ENCODE results near the gene CLIC5.

Gene CLIC5

DNA sequence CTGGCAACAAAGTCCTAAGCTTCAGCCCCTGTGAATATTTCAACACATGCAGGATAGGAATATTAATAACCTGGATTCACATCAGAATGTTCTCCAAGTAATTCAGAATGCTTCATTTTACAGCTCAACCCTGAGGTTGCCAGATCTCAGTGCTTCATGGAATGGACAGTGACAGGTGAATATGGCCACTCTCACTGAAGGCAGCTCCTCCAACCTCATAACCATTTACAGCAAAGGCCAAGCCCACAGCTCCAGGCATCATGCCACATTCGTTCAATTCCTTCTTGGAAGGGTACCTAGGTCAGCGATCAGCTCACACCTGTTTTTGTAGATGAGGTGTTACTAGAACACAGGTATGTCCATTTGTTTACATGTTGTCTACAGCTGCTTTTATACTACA, 17.1 kb downstream of the CLIC5 start:
- no peak for TF ChIP-seq GATA1 (IDR thresholded peaks at IDR 0.05; ENCODE audit: low read depth, low read length)
- no peak for TF ChIP-seq POLR2A (IDR thresholded peaks at IDR 0.05; ENCODE audit: low read length)
- DNase-seq, result no peak

DNA sequence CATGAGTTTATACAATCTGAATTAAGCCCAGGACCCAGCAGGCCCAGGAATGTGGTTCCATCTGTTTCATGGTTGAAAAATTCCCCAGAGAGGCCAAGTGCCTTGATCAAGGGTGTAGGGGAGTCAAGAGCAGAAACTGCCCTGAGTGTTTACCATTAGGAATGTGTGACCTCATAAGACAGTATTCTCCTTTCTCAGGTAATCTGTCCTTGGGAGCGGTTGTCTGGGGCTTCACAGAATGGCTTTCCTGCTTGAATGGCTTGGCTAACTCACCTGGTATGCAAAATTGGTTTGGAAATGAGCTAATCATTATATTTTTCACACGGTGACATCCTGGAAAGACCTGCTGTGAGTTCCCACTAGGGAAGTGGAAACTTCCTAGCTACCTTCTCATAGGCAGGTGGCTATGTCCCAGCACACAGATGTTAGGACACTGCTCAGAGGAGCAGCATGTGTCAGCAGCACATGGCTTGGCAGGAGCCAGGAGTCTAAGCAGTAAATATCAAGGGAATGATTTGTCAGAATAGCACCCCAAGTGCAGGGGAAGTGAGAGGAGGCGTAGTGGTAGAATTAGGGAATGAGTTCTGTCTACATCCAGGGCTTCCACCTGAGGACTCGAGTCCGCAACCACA, 17.7 kb downstream of the CLIC5 start:
- TF ChIP-seq GATA1 (IDR thresholded peaks at IDR 0.05; ENCODE audit: low read depth, low read length), result no peak
- no peak for TF ChIP-seq POLR2A (IDR thresholded peaks at IDR 0.05; ENCODE audit: low read length)
- DNase-seq, result no peak

DNA sequence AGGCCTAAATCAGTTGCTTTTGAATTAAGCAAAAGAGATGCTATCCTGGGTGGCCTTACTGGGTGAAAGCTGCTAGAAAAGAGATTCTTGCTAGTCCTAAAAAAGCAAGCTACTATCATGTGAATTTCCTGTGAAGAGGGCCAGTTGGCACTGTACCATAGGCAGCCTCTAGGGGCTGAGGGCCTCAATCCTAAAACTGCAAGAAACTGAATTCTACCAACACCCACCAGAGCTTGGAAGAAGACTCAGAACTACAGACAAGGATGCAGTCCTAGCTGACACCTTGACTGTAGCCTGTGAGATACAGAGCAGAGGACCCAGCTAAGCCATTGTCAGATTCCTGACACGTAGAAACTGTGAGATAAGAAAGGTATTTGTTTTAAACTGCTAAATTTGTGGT, 24.5 kb downstream of the CLIC5 start:
- no peak for TF ChIP-seq POLR2A (IDR thresholded peaks at IDR 0.05; ENCODE audit: low read length)
- TF ChIP-seq GATA1 (IDR thresholded peaks at IDR 0.05; ENCODE audit: low read depth, low read length), result no peak
- DNase-seq, result no peak

DNA sequence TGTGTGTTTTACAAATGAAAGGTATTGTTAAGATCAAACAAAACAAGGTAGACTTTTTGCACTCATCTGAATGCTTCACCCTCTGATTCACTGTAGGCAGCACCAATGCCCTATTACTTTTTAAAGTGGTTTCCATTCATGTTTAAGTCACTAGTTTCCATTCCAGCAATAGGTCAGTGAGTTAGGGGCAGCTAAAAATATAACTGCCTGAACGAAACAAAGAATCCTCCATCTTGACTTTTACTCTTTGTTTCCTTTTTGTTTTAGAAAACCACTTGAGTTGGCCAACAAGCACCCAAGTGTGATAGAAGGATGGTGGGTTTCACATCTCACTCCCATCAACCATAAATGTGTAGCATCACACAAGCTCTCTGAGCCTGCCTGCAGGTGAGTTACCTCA, 25.5 kb downstream of the CLIC5 start:
- TF ChIP-seq POLR2A (IDR thresholded peaks at IDR 0.05; ENCODE audit: low read length), result no peak
- no peak for TF ChIP-seq GATA1 (IDR thresholded peaks at IDR 0.05; ENCODE audit: low read depth, low read length)
- no peak for DNase-seq

DNA sequence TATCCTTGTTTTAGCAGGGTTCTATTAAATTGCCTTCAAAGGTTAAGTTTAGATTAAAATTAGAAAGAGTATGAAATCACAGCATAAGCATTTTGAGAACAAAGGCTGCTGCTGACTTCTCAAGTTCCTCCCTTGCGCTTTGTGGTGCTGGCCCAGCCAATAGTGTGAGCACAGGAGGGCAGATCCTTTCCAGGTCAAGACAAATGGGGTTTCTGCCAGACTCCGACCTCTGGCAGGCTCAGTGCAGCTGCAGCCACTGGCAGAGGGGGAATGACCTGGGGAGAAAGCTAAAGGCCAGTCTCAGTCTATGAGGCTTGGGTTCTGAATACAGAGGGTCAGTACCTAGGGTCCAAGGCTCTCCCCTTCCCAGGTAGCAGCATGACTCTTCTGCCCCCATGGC, 27.0 kb downstream of the CLIC5 start:
- DNase-seq, result no peak

DNA sequence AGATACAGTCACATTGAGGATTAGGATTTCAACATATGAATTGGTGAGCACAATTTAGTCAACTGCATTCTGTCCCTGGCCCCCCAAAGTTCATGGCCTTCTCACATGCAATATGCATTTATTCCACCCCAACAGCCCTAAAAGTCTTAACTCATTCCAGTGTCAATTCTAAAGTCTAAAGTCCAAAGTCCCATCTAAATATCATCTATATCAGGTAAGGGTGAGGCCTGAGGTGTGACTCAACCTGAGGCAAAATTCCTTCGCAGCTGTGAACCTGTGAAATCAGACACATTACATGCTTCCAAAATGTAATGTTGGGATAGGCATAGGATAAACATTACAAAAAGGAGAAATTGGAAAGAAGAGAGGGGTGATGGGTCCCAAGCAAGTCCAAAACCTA, 27.8 kb downstream of the CLIC5 start:
- TF ChIP-seq GATA1 (IDR thresholded peaks at IDR 0.05; ENCODE audit: low read depth, low read length), result no peak
- TF ChIP-seq POLR2A (IDR thresholded peaks at IDR 0.05; ENCODE audit: low read length), result no peak
- DNase-seq, result no peak

More for the DNA sequence above, 27.0 kb downstream of the CLIC5 start:
- TF ChIP-seq POLR2A (IDR thresholded peaks at IDR 0.05; ENCODE audit: low read length), result no peak
- no peak for TF ChIP-seq GATA1 (IDR thresholded peaks at IDR 0.05; ENCODE audit: low read depth, low read length)

DNA sequence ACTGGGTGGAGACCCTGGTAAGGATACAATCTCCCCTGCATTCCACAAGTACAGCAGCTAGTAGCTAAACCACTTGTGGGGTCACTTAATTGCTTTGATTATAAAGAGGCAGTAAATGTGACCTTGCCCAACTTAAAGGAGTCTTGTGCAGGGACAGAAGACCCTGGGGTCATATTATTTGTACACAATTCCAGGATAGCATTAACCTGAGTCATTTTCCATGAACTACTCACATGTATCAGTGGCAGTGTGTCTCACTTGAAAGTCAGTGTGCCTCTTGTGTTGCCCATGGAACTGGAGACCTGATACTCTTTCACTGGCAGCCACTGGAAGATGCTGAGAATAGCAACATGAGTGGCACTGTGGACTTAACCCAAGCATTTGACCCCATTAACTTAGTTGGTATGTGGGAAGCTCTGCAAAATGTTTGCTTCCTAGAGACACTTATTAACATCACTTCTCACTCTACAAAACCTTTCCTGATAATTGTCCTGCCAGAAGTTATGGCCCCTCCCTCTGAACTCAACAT, 28.9 kb downstream of the CLIC5 start:
- no peak for TF ChIP-seq POLR2A (IDR thresholded peaks at IDR 0.05; ENCODE audit: low read length)
- TF ChIP-seq GATA1 (IDR thresholded peaks at IDR 0.05; ENCODE audit: low read depth, low read length), result no peak
- DNase-seq, result no peak

DNA sequence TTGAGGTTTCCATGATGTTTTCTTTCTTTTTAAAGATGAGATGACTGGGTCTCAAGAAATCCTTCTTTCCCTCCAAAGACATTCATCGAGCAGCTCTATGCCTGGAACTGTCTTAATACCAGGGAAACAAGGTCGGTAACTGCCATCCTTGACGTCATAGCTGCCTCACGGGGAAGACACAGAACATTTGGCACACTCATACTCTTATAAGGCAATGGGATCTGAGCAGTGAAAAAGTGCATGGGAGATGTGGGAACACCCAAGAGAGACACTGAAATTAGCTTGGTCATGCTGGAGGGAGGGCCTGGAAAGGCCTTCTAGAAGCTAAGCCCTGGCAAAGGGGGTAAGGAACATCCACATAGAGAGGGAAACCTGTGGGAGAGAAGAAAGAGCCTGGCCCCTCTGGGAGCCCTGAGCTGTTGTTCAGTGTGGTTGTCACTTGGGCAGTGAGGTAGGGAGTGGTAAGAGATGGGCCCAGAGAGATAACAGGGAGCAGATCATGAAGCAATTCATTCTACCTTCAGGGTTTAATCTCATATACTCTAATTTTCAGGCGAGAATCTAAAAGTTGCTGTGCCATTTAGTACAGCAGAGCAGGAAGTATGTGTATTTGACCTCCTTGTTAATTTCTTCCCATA, 30.8 kb downstream of the CLIC5 start:
- TF ChIP-seq GATA1 (IDR thresholded peaks at IDR 0.05; ENCODE audit: low read depth, low read length) (no peak), POLR2A (IDR thresholded peaks at IDR 0.05; ENCODE audit: low read length) (no peak)
- peak; percentile 2 to 6 for DNase-seq

DNA sequence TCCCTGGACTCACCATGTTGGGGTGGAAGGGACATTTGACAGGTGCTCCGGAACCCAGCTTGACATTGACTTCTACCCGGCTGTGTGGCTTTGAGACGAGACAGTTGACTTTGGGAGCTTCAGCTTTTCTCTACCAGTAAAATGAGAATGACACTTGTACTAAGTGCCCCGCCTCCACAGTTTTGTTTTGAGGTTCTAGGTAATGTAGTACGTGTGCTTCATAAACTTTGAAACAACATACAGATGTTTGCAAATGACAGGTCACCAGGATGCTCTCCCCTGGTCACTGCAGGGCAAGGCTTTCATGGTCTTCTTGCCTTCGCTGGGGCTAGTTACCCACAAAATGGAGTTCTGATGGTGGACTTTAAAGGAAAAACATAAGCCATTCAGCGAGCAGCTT, 31.3 kb downstream of the CLIC5 start:
- no peak for DNase-seq

DNA sequence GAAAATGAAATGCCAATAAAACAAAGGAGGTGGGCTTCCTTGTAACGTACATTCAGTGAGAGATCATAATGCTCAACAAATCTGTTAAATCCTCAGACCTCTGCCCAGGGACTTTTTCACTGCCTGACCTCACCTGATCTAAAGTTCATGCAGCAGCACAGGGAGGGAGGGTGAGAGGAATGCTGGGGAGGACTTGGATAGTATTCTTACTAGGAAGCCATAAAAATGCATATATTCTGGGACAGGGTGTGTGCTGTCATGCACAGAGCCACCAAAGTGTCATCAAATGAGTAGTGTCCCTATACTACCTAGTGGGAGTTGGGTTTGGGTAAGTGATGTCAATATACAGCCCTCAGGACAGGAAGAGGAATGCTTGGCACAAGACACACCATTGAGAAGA, 32.6 kb downstream of the CLIC5 start:
- TF ChIP-seq POLR2A (IDR thresholded peaks at IDR 0.05; ENCODE audit: low read length) (no peak), GATA1 (IDR thresholded peaks at IDR 0.05; ENCODE audit: low read depth, low read length) (no peak)
- DNase-seq, result no peak

More for the DNA sequence above, 31.3 kb downstream of the CLIC5 start:
- no peak for TF ChIP-seq POLR2A (IDR thresholded peaks at IDR 0.05; ENCODE audit: low read length)
- no peak for TF ChIP-seq GATA1 (IDR thresholded peaks at IDR 0.05; ENCODE audit: low read depth, low read length)

DNA sequence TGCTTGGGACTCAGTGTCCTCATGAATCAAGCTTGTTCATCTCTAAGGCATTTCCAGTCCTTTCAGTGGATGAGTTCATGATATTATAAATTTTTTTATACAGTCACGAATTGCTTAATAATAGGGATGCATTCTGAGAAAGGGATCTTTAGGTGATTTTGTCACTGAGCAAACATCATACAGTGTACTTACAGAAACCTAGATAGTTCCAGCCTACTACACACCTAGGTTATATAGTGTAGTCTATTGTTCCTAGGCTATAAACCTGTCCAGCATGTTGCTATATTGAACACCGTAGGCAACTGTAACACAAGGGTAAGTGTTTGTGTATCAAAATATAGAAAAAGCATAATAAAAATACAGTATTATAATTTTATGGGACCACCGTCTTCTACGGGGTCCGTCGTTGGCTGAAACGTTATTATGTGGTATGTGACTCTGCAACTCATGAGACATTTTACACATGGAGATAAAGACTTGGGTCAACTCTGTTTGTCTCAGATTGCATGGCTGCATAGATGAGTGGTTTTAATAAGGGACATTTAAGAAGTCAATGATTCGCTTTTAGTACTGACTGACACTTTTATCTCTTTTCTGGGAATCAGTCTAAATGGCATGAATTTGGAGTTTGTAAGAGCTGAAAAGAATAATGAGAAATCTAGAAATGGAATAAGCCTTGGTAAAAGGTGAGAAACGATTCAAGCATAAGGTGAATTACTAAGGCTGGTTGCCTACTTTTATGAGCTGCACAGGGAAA, 33.2 kb downstream of the CLIC5 start:
- TF ChIP-seq GATA1 (IDR thresholded peaks at IDR 0.05; ENCODE audit: low read depth, low read length) (no peak), POLR2A (IDR thresholded peaks at IDR 0.05; ENCODE audit: low read length) (no peak)
- DNase-seq, result no peak

DNA sequence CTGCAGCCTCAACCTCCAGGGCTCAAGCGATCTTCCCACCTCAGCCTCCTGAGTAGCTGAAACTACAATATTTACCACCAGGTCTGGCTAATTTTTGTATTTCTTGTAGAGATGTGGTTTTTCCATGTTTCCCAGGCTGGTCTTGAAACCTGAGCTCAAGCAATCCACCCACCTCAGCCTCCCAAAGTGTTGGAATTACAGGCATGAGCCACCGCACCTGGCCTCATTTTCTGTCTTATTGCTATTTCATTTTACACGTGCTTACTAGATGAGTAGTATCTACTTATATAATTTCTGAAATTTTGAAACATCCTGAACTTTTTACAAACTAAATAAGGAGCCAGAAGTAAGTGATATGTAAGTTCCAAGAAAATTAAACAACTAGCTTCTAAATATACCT, 34.6 kb downstream of the CLIC5 start:
- no peak for DNase-seq
- TF ChIP-seq POLR2A (IDR thresholded peaks at IDR 0.05; ENCODE audit: low read length), result no peak
- no peak for TF ChIP-seq GATA1 (IDR thresholded peaks at IDR 0.05; ENCODE audit: low read depth, low read length)

DNA sequence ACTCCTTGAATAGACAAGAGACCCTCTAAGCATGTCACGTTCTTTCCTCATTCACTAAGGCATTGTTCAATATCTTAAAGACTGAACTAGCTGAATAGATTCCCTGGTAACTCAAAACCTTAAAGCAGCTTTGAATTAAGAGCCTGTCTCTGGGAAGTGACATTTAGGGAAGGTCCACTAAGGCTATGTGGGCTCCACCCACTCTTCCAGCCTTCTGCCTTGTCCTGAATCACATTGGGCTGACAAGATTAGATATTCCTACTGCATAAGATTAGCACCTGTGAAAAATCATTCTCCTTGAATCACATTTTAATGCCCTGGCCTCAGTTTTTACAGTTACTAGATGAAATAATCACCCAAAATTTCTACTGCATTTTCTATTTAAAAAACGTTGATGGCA, 36.3 kb downstream of the CLIC5 start:
- no peak for TF ChIP-seq GATA1 (IDR thresholded peaks at IDR 0.05; ENCODE audit: low read depth, low read length)
- no peak for TF ChIP-seq POLR2A (IDR thresholded peaks at IDR 0.05; ENCODE audit: low read length)
- DNase-seq, result no peak

DNA sequence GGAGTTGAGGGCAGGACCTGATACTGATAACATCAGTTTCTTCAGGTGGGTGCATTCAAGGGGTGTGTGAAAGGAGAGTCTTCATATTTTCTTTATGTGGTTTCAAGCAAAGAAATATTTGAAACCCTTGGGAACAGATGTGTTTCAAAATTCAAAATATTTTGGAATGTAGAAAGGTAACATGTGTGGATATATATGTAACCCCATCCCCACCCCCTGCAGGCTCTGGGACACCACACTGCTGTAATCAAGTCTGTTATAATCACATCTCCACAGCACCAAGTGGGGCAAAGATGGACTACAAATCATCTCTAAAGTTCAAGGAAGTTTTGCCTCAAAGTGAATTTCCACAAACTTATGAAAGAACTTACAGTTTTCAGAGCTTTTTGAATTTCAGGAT, 41.1 kb downstream of the CLIC5 start:
- DNase-seq, result no peak
- TF ChIP-seq POLR2A (IDR thresholded peaks at IDR 0.05; ENCODE audit: low read length) (no peak), GATA1 (IDR thresholded peaks at IDR 0.05; ENCODE audit: low read depth, low read length) (no peak)
